Measurements from ENCODE around the gene ETFA.

DNA sequence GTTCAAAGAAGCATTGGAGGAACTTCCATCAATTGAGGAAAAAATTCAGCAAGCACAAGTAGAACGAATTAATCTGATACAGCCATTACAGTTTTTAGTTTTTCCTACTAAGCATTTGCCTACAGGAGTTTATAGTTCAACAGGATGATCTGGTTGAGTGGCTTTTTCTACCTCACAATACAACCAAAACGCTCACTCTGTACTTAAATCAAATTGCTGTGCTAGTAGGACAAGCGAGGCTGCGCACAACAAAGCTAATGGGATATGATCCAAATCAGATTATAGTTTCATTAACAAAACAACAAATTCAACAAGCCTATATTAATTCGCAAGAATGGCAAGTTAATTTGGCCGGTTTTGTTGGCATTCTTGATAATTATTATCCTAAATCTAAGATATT is 44.2 kb downstream of the ETFA start:
- TF ChIP-seq, protein P1, sequence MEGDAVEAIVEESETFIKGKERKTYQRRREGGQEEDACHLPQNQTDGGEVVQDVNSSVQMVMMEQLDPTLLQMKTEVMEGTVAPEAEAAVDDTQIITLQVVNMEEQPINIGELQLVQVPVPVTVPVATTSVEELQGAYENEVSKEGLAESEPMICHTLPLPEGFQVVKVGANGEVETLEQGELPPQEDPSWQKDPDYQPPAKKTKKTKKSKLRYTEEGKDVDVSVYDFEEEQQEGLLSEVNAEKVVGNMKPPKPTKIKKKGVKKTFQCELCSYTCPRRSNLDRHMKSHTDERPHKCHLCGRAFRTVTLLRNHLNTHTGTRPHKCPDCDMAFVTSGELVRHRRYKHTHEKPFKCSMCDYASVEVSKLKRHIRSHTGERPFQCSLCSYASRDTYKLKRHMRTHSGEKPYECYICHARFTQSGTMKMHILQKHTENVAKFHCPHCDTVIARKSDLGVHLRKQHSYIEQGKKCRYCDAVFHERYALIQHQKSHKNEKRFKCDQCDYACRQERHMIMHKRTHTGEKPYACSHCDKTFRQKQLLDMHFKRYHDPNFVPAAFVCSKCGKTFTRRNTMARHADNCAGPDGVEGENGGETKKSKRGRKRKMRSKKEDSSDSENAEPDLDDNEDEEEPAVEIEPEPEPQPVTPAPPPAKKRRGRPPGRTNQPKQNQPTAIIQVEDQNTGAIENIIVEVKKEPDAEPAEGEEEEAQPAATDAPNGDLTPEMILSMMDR (IDR thresholded peaks at IDR 0.05; ENCODE audit: poor library complexity) = no peak
- TF ChIP-seq EZH2 (IDR thresholded peaks at IDR 0.05; ENCODE audit: borderline replicate concordance) = no peak

Measured in hepatocyte (in vitro differentiated cells).